Measurements from ENCODE around the gene RFXANK.

- TF ChIP-seq, protein P1, sequence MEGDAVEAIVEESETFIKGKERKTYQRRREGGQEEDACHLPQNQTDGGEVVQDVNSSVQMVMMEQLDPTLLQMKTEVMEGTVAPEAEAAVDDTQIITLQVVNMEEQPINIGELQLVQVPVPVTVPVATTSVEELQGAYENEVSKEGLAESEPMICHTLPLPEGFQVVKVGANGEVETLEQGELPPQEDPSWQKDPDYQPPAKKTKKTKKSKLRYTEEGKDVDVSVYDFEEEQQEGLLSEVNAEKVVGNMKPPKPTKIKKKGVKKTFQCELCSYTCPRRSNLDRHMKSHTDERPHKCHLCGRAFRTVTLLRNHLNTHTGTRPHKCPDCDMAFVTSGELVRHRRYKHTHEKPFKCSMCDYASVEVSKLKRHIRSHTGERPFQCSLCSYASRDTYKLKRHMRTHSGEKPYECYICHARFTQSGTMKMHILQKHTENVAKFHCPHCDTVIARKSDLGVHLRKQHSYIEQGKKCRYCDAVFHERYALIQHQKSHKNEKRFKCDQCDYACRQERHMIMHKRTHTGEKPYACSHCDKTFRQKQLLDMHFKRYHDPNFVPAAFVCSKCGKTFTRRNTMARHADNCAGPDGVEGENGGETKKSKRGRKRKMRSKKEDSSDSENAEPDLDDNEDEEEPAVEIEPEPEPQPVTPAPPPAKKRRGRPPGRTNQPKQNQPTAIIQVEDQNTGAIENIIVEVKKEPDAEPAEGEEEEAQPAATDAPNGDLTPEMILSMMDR (IDR thresholded peaks at IDR 0.05; ENCODE audit: low read length): no peak
- no peak for TF ChIP-seq EZH2 (IDR thresholded peaks at IDR 0.05; ENCODE audit: borderline replicate concordance, low read length)
Observed at GRCh38 chr19:19229701-19230100, 37.6 kb downstream of the RFXANK start.
